OCI-LY1 (cell line): ENCODE measurements around the gene PTPRM.

Experiments used
- H2AFZ ChIP-seq: fragments of 200-600 bp; sonication (generic), shearing (Covaris generic); 2 replicates; pipeline ENCODE4 v1.6.0; 2014; ENCODE audit warnings: antibody characterized with exemption, mild to moderate bottlenecking, low read length
- H3F3A ChIP-seq: fragments of 200-600 bp; sonication (generic), shearing (Covaris generic); 2 replicates; pipeline ENCODE4 v1.6.0; 2014; ENCODE audit warnings: mild to moderate bottlenecking, antibody characterized with exemption, low read length, moderate library complexity; ENCODE audit not compliant: insufficient read depth
- H3K27ac ChIP-seq: fragments of 200-600 bp; sonication (generic); 2 replicates; pipeline ENCODE4 v1.5.1; 2014; ENCODE audit warnings: low read length, mixed run types, mild to moderate bottlenecking, low read depth; ENCODE audit not compliant: poor library complexity, severe bottlenecking
- H3K27me3 ChIP-seq: fragments of 200-600 bp; sonication (generic); 2 replicates; pipeline ENCODE4 v1.6.0; 2014; ENCODE audit warnings: antibody characterized with exemption, mild to moderate bottlenecking, low read length, moderate library complexity; ENCODE audit not compliant: insufficient read depth
- H3K36me3 ChIP-seq: fragments of 200-600 bp; sonication (generic); 2 replicates; pipeline ENCODE4 v1.6.1; 2014; ENCODE audit warnings: mild to moderate bottlenecking, antibody characterized with exemption, low read length, moderate library complexity, mixed read lengths; ENCODE audit not compliant: insufficient read depth
- H3K4me1 ChIP-seq: fragments of 200-600 bp; sonication (generic); 2 replicates; pipeline ENCODE4 v1.5.1; 2014; ENCODE audit warnings: mild to moderate bottlenecking, low read length, moderate library complexity; ENCODE audit not compliant: insufficient read depth, severe bottlenecking
- H3K4me2 ChIP-seq: fragments of 200-600 bp; sonication (generic), shearing (Covaris generic); 2 replicates; pipeline ENCODE4 v1.6.1; 2014; ENCODE audit warnings: low read length
- H3K4me3 ChIP-seq: fragments of 200-600 bp; sonication (generic); 2 replicates; pipeline ENCODE4 v1.5.1; 2014; ENCODE audit warnings: low read length, low read depth, mild to moderate bottlenecking, mixed read lengths; ENCODE audit not compliant: poor library complexity, severe bottlenecking
- H3K79me2 ChIP-seq: fragments of 200-600 bp; shearing (Covaris generic); 2 replicates; pipeline ENCODE4 v1.6.1; 2016; ENCODE audit warnings: mixed run types, low read length, mixed read lengths; ENCODE audit not compliant: insufficient read depth
- H3K9ac ChIP-seq: fragments of 200-600 bp; sonication (generic), shearing (Covaris generic); 2 replicates; pipeline ENCODE4 v1.6.1; 2014; ENCODE audit warnings: mild to moderate bottlenecking, low read length, mixed read lengths
- H3K9me2 ChIP-seq: fragments of 200-600 bp; sonication (generic), shearing (Covaris generic); 2 replicates; pipeline ENCODE4 v1.6.1; 2014; ENCODE audit warnings: low read depth, mild to moderate bottlenecking, low read length, mixed read lengths
- H3K9me3 ChIP-seq: fragments of 200-600 bp; shearing (Covaris generic); 2 replicates; pipeline ENCODE4 v1.6.1; 2014; ENCODE audit warnings: low read length, mixed read lengths
- H4K20me1 ChIP-seq: fragments of 200-600 bp; sonication (generic), shearing (Covaris generic); 2 replicates; pipeline ENCODE4 v1.6.0; 2016; ENCODE audit warnings: mild to moderate bottlenecking, low read length; ENCODE audit not compliant: insufficient read depth
- EZH2 ChIP-seq: fragments of 200-600 bp; sonication (generic), shearing (Covaris generic); IDR thresholded peaks from 2 replicates; pipeline ENCODE4 v1.8.0; 2017; ENCODE audit warnings: borderline replicate concordance, mixed run types, mild to moderate bottlenecking, antibody characterized with exemption, low read length, moderate library complexity, mixed read lengths
- TF ChIP-seq, protein P1 (sequence below): fragments of 200-600 bp; sonication (generic), shearing (Covaris generic); IDR thresholded peaks from 2 replicates; pipeline ENCODE4 v1.5.1; 2017; ENCODE audit warnings: mild to moderate bottlenecking, antibody characterized with exemption, low read length, moderate library complexity, mixed read lengths

The PTPRM gene

DNA sequence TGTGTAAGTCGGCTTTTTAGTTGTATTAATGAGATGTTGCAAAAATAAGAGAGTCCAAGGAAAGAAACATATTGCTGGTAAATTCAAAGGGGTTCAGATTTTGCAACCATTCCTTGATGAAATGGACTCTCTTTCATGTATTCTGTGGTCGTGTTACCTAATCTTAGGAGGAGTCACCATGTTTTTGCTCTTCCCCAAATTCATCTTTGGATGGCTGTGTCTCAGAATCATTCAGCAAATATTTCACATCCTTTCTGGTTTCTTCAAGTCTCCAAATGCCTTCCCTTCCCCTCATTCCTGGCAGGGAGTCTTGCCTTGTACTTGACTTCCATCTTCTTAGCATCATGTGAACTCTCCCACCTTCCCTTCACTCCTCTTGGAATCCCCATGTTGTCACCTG is 66.1 kb downstream of the PTPRM start:
- Histone ChIP-seq H3K27me3 (no peaks in the 10 kb centered on the region), H3K27ac (no peak overlapping the region), H4K20me1 (no peaks in the 10 kb centered on the region), H3K4me3 (no peak overlapping the region), H3K9me2 (no peaks in the 10 kb centered on the region), H3K4me2 (no peak overlapping the region), H3F3A (no peaks in the 10 kb centered on the region), H2AFZ (no peak overlapping the region), H3K4me1 (no peaks in the 10 kb centered on the region), H3K79me2 (no peaks in the 10 kb centered on the region), H3K9ac (no peak overlapping the region), H3K9me3 (no peaks in the 10 kb centered on the region), H3K36me3 (no peaks in the 10 kb centered on the region)
- TF ChIP-seq, protein P1, sequence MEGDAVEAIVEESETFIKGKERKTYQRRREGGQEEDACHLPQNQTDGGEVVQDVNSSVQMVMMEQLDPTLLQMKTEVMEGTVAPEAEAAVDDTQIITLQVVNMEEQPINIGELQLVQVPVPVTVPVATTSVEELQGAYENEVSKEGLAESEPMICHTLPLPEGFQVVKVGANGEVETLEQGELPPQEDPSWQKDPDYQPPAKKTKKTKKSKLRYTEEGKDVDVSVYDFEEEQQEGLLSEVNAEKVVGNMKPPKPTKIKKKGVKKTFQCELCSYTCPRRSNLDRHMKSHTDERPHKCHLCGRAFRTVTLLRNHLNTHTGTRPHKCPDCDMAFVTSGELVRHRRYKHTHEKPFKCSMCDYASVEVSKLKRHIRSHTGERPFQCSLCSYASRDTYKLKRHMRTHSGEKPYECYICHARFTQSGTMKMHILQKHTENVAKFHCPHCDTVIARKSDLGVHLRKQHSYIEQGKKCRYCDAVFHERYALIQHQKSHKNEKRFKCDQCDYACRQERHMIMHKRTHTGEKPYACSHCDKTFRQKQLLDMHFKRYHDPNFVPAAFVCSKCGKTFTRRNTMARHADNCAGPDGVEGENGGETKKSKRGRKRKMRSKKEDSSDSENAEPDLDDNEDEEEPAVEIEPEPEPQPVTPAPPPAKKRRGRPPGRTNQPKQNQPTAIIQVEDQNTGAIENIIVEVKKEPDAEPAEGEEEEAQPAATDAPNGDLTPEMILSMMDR: no peak
- TF ChIP-seq EZH2: no peak

DNA sequence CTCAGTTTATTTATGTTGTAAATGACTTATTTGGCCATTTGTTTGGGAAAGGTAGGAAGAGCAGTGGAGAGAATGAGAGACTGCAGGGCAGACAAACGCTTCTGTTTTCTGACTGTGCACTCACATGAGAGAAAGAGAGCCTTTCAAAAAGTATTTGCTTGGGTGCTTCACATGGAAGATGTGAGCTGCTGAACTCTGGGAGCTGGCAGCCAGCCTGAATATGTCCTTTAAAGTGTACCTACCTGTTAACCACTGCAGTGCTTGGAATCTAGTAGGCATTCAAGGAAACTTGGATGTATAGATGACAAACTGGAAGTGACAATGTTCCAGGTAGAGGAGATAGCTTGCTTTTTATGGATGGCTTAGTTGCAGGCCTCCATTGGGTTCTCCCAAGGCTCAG is 68.8 kb downstream of the PTPRM start:
- H4K20me1 ChIP-seq: no peaks in the 10 kb centered on the region
- no peaks in the 10 kb centered on the region for H3F3A ChIP-seq
- no peak overlapping the region for H3K9ac ChIP-seq
- H3K4me2 ChIP-seq: no peak overlapping the region
- H2AFZ ChIP-seq: no peak overlapping the region
- no peaks in the 10 kb centered on the region for H3K4me1 ChIP-seq
- no peaks in the 10 kb centered on the region for H3K36me3 ChIP-seq
- no peaks in the 10 kb centered on the region for H3K27me3 ChIP-seq
- TF ChIP-seq, protein P1: no peak
- TF ChIP-seq EZH2: no peak
- H3K27ac ChIP-seq: no peak overlapping the region
- no peaks in the 10 kb centered on the region for H3K9me3 ChIP-seq
- H3K4me3 ChIP-seq: no peak overlapping the region
- H3K79me2 ChIP-seq: no peaks in the 10 kb centered on the region
- H3K9me2 ChIP-seq: no peaks in the 10 kb centered on the region; the same call in 1 of the 2 replicates

DNA sequence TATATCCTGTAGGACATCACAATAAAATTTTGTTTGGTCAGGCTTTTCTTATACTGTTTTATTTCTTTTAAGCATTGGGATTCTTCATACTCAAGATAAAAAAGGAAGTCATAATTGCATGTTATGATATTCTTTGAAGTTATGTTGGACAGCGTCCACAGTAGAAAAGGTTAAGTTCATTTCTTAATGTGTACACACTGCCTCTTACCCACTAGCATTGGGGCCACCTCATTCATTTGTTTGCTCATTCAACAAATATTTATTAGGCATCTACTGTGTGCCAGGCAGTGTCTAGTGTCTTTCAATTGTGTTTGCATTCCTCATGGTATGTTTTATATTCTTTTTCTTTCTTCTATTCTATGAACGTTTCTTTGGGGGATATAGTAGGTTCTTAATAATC is 70.2 kb downstream of the PTPRM start:
- H3K79me2 ChIP-seq: no peaks in the 10 kb centered on the region
- no peak overlapping the region for H3K4me2 ChIP-seq
- TF ChIP-seq EZH2: no peak
- TF ChIP-seq, protein P1: no peak
- H3K27ac ChIP-seq: no peak overlapping the region
- no peaks in the 10 kb centered on the region for H3K27me3 ChIP-seq
- no peak overlapping the region for H3K4me3 ChIP-seq
- no peaks in the 10 kb centered on the region; the same call in 1 of the 2 replicates for H3K9me2 ChIP-seq
- H3K9me3 ChIP-seq: no peaks in the 10 kb centered on the region
- H3K9ac ChIP-seq: no peak overlapping the region
- no peaks in the 10 kb centered on the region for H3K36me3 ChIP-seq
- H2AFZ ChIP-seq: no peak overlapping the region
- no peaks in the 10 kb centered on the region for H3K4me1 ChIP-seq
- no peaks in the 10 kb centered on the region for H4K20me1 ChIP-seq
- H3F3A ChIP-seq: no peaks in the 10 kb centered on the region
